ENCODE measurements around the gene HIVEP3.

HIVEP3 gene

DNA sequence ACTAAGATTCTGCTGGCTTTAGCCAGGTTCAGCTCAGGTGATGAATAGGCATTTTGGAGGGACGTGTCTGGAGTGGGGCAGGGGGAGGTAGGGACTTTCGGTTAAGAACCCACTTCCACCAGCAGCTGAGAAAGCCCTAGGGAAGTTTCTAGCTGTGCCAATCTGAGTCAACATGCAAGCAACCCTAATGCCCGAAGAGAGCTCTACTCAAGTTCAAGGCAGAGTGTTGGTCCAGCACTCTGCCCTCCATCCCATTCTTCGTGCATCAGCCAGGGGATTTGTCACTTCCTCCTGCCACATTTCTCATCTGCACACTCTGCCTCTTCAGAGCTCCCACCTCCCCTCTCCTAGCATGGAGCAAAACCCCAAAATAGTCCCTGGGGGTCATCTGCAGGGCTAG lies 208.8 kb downstream of the HIVEP3 start:
- no peak overlapping the region for H3K9ac ChIP-seq

DNA sequence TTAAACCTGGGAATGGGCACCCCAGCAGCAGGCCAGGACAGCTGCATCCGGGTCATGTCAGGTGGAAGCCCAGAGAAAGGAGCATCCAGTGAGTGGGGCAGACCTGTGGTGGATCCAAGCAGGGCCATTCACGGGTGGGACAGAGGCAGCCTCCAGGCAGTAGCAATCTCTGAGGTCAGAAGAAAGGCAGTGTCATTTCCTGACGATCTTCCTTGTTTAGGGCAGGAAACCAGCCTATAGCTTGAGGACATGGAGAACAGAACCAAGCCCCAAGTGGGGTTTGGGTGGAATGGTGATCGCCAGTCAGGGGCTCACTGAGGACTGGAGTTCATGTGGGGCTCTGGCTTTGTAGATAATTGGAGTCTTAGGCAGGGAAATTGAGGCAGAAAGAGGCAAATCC lies 209.4 kb downstream of the HIVEP3 start:
- Histone ChIP-seq H3K27me3 (ENCODE audit: control insufficient read depth, insufficient read depth, low read length) (no peaks in the 10 kb centered on the region), H3K4me1 (no peaks in the 10 kb centered on the region), H3K27ac (no peak overlapping the region), H2AFZ (no peak overlapping the region), H3K4me3 (ENCODE audit: low read depth, low read length) (no peak overlapping the region), H3K79me2 (no peaks in the 10 kb centered on the region), H3K9me3 (ENCODE audit: control insufficient read depth, low read length) (no peaks in the 10 kb centered on the region), H3K4me2 (ENCODE audit: low read length) (no peak overlapping the region), H3K9ac (no peak overlapping the region), H3K36me3 (ENCODE audit: control insufficient read depth, insufficient read depth, low read length) (no peaks in the 10 kb centered on the region)
- TF ChIP-seq, protein P1, sequence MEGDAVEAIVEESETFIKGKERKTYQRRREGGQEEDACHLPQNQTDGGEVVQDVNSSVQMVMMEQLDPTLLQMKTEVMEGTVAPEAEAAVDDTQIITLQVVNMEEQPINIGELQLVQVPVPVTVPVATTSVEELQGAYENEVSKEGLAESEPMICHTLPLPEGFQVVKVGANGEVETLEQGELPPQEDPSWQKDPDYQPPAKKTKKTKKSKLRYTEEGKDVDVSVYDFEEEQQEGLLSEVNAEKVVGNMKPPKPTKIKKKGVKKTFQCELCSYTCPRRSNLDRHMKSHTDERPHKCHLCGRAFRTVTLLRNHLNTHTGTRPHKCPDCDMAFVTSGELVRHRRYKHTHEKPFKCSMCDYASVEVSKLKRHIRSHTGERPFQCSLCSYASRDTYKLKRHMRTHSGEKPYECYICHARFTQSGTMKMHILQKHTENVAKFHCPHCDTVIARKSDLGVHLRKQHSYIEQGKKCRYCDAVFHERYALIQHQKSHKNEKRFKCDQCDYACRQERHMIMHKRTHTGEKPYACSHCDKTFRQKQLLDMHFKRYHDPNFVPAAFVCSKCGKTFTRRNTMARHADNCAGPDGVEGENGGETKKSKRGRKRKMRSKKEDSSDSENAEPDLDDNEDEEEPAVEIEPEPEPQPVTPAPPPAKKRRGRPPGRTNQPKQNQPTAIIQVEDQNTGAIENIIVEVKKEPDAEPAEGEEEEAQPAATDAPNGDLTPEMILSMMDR (IDR thresholded peaks at IDR 0.05), result no peak

More for the DNA sequence above, 208.8 kb downstream of the HIVEP3 start:
- H3K79me2 ChIP-seq, result no peaks in the 10 kb centered on the region
- no peak overlapping the region for H3K4me3 ChIP-seq (ENCODE audit: low read depth, low read length)
- H3K36me3 ChIP-seq (ENCODE audit: control insufficient read depth, insufficient read depth, low read length), result no peaks in the 10 kb centered on the region
- no peaks in the 10 kb centered on the region for H3K9me3 ChIP-seq (ENCODE audit: control insufficient read depth, low read length)
- H3K4me2 ChIP-seq (ENCODE audit: low read length), result no peak overlapping the region
- TF ChIP-seq, protein P1 (IDR thresholded peaks at IDR 0.05), result no peak
- H2AFZ ChIP-seq, result no peak overlapping the region
- H3K27ac ChIP-seq, result no peak overlapping the region
- H3K27me3 ChIP-seq (ENCODE audit: control insufficient read depth, insufficient read depth, low read length), result no peaks in the 10 kb centered on the region
- no peaks in the 10 kb centered on the region for H3K4me1 ChIP-seq

DNA sequence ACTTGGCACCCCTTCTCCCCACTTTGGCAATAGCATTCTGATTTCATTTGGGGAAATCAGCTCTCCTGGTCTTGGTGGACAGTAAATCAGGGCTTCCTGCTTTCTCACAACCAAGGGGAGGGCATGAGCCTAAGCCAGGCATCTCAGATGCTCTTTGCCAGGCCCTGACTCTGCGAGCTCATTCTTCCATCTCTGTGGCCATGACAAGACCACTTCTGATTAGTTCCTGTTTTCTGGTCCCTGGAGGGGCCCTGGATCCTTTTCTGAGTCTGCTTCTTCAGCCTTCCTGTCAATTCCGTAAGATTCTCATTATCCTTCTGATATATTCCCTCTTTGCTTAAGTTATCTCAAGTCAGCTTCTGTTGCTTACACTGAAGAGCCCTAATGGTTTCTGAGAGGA lies 210.4 kb downstream of the HIVEP3 start:
- Histone ChIP-seq H3K4me2 (ENCODE audit: low read length) (no peak overlapping the region), H3K27me3 (ENCODE audit: control insufficient read depth, insufficient read depth, low read length) (no peaks in the 10 kb centered on the region), H3K27ac (no peak overlapping the region), H3K4me1 (no peaks in the 10 kb centered on the region), H3K9ac (no peak overlapping the region), H3K36me3 (ENCODE audit: control insufficient read depth, insufficient read depth, low read length) (no peaks in the 10 kb centered on the region), H3K79me2 (no peaks in the 10 kb centered on the region), H3K9me3 (ENCODE audit: control insufficient read depth, low read length) (no peaks in the 10 kb centered on the region), H3K4me3 (ENCODE audit: low read depth, low read length) (no peak overlapping the region), H2AFZ (no peak overlapping the region)
- TF ChIP-seq, protein P1 (IDR thresholded peaks at IDR 0.05), result no peak

DNA sequence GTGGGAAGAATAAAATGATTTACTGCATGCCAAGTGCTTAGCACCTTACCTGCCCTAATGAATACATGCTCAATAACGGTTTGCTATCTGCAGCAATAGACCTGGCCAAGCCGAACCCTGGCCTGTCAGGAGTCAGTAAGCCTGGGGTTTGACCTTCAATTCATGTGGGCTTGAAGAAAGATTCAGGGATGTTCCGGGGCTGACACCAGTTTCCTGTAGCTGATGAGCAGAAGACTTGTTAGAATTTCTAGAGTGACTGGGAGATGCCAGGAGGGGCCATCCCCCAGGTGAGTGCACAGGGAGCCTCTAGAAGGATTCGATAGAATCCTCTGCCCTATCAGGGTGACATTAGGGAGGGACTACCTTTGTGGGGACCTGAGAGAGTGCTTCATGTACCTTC lies 210.9 kb downstream of the HIVEP3 start:
- H3K9ac ChIP-seq, result no peak overlapping the region
- H3K27me3 ChIP-seq (ENCODE audit: control insufficient read depth, insufficient read depth, low read length), result no peaks in the 10 kb centered on the region
- no peaks in the 10 kb centered on the region for H3K4me1 ChIP-seq
- no peak overlapping the region for H2AFZ ChIP-seq
- H3K4me3 ChIP-seq (ENCODE audit: low read depth, low read length), result no peak overlapping the region
- no peak overlapping the region for H3K4me2 ChIP-seq (ENCODE audit: low read length)
- no peak overlapping the region for H3K27ac ChIP-seq
- H3K79me2 ChIP-seq, result no peaks in the 10 kb centered on the region
- no peaks in the 10 kb centered on the region for H3K36me3 ChIP-seq (ENCODE audit: control insufficient read depth, insufficient read depth, low read length)
- H3K9me3 ChIP-seq (ENCODE audit: control insufficient read depth, low read length), result no peaks in the 10 kb centered on the region
- TF ChIP-seq, protein P1 (IDR thresholded peaks at IDR 0.05), result no peak

DNA sequence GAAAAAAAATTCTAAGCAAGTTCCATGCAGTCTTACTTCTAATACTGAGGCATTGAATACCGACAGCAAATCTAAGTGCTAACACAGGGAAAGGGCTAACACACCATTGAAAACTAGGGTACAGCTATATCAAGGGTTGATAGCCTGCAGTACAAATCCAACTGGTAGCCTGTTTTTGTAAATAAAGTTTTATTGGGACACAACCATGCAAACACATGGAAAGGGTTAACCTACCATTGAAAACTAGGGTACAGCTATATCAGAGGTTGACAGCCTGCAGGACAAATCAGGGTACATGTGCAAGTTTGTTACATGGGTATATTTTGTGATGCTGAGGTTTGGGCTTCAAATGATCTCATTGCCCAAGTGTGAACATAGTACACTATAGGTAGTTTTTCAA lies 212.9 kb downstream of the HIVEP3 start:
- no peak overlapping the region for H3K4me3 ChIP-seq (ENCODE audit: low read depth, low read length)
- no peaks in the 10 kb centered on the region for H3K27me3 ChIP-seq (ENCODE audit: control insufficient read depth, insufficient read depth, low read length)
- H3K4me2 ChIP-seq (ENCODE audit: low read length), result no peak overlapping the region
- no peaks in the 10 kb centered on the region for H3K9me3 ChIP-seq (ENCODE audit: control insufficient read depth, low read length)
- no peak overlapping the region for H3K9ac ChIP-seq
- no peak overlapping the region for H3K27ac ChIP-seq
- no peaks in the 10 kb centered on the region for H3K36me3 ChIP-seq (ENCODE audit: control insufficient read depth, insufficient read depth, low read length)
- H2AFZ ChIP-seq, result no peak overlapping the region
- TF ChIP-seq, protein P1 (IDR thresholded peaks at IDR 0.05), result no peak
- H3K4me1 ChIP-seq, result no peaks in the 10 kb centered on the region
- no peaks in the 10 kb centered on the region for H3K79me2 ChIP-seq

Data from parathyroid adenoma (tissue), 2 donors.